GM21526 (cell line): Measurements from ENCODE around the gene WDFY4.

ENCODE experiments used
- ATAC-seq: cut with Tn5 transposase; IDR thresholded peaks from one replicate; pipeline ENCODE4 v1.9.1; 2021; ENCODE audit warnings: moderate library complexity; ENCODE audit not compliant: unreplicated experiment, low FRiP score

WDFY4 gene

DNA sequence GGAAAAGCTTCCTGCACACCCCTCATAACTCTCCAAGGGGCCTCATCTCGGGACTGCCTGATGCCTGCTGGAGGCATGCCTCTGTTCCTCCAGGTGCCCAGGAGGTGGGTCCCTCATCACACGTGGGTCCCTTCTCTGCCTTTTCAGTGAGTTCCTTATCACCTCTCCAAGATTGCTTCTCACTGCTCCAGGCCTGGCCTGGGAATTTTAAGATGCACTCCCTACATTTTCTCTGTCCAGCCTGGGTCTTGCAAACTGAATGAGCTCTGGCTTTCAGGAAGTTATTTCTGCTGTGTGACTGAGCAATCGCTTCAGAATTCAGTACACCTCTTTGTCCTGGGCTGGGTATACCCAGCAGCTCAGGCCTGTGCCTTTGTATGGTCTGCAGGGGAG lies 211.1 kb downstream of the WDFY4 start:
- ATAC-seq = no peak

GRCh38 chr10:48896756-48897440 lies 212.2 kb downstream of the WDFY4 start:
- no peak for ATAC-seq

GRCh38 chr10:48897441-48897790 lies 212.7 kb downstream of the WDFY4 start:
- ATAC-seq = no peak

DNA sequence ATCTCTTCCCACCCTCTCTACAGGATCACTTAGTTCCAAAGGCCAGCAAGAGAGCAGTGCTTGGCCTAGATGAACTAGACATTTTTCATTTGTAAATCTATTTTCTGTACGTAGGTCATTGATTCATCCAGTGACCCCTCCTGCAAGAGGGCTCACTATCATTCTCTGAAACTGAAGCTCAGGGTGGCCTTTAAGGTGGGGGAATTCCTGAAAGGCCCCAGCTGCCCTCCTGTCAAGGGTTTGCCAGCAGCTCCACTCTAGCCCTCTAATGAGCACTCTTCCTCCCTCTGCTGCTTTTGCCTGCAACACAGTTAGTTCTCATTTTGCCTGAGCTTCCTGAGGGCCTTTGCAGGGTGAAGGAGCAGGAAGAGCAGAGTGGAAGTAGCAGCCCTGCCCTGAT lies 213.8 kb downstream of the WDFY4 start:
- no peak for ATAC-seq

GRCh38 chr10:48899781-48900180 lies 215.1 kb downstream of the WDFY4 start:
- ATAC-seq = no peak

DNA sequence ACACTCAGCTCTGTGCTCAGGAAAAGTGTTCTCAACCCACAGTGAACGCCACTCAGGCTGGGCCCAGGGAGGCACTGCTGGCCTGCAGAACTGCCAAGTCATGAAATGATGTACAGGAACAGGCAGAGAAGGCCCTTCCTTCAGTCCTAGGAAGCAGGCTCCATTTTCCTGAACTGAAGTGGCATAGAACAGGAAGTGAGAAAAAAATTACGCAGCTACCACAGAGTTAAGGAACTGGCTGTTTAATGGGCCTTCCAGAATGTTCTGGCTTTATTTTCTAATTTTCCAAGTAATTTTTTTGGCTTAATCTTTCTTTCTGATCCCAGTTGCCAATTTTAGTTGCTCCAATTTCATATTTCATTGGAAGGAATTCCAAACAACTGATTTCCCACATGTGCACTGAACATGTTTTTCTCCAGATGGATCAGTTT lies 215.7 kb downstream of the WDFY4 start:
- no peak for ATAC-seq

- ATAC-seq = no peak
Measured at GRCh38 chr10:48901319-48901718, 216.6 kb downstream of the WDFY4 start.

- ATAC-seq = no peak
Measured at GRCh38 chr10:48902096-48902495, 217.4 kb downstream of the WDFY4 start.

GRCh38 chr10:48903151-48903550 lies 218.5 kb downstream of the WDFY4 start:
- no peak for ATAC-seq

- no peak for ATAC-seq
Measured at GRCh38 chr10:48904861-48905260, 220.2 kb downstream of the WDFY4 start.

- no peak for ATAC-seq
Measured at GRCh38 chr10:48905311-48905710, 220.6 kb downstream of the WDFY4 start.

DNA sequence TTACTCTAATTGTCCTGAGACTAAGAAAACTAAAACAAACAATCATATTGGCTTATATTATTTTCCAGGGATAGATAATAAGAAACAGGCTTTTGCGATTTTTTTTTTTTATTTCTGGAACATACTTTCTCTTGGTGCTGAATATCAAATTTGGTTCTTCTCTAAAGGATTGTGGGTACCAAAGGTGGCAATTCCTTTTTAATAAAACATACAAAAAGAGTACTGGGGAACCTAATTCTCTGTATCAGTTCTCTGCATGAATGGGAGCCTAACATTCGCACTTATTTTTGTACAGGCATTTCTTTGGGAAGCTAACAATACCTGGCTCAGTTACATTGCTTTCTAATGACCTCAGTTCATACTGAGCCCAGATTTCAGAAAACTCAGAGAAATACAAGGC lies 222.2 kb downstream of the WDFY4 start:
- ATAC-seq = no peak

DNA sequence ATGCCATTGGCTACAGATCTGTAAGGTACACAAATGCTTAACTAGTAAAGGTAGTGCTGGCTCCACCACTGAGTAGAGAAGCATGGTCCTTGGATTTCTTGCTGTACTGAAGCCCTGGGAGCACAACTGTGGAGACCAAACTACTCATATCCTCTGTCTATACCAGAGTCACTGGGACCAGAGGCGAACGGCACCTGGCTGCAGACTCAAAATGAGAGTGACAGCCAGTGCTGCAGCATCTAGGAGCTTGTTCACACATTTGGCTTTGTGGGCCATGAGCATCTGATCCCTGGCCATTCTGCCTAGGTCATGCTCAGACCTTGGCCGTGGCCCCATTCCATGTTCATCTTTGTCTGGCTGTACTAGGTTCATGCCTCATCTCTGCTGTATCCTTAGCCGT lies 223.1 kb downstream of the WDFY4 start:
- no peak for ATAC-seq

DNA sequence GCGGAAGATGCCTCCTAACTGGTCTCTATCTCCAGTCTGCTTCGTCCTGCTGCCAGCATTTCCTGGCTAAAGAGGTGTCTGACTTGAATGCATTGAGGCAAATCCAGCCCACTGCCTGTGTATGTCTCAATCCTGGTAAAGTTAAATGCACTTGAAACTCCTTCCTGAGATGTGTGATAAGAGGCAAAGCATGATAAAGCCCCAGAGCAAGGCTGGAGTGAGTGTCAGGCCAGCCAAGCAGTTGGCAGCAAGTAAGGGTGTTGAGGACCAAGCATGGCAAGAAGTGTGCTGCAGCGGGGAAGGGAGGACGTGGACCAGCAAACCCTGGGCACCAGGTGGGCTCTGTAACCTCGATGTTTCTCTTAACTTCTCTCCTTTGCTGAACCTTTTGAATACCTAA lies 225.9 kb downstream of the WDFY4 start:
- ATAC-seq = no peak

DNA sequence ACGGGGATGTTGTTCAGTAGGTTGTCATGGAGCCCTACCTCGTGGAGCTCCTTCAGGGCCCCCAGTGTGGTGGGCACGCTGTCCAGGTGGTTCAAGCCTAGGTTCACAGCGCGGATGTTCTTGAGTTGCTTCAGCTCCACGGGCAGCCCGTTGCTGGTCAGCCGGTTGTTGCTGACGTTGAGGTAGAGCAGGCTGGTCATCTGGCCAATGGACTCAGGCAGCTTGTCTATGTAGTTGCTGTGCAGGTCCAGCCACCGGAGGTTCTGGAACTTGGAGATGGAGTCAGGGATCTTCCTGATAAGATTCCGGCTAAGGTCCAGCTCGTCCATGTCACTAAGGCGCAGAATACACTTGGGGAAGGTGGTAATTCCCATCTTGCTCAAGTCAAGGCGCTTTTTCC lies 229.0 kb downstream of the WDFY4 start:
- ATAC-seq = no peak

GRCh38 chr10:48923748-48924147 lies 239.1 kb downstream of the WDFY4 start:
- ATAC-seq = no peak

GRCh38 chr10:48924988-48925387 lies 240.3 kb downstream of the WDFY4 start:
- ATAC-seq = no peak

GRCh38 chr10:48926255-48926654 lies 241.6 kb downstream of the WDFY4 start:
- no peak for ATAC-seq

DNA sequence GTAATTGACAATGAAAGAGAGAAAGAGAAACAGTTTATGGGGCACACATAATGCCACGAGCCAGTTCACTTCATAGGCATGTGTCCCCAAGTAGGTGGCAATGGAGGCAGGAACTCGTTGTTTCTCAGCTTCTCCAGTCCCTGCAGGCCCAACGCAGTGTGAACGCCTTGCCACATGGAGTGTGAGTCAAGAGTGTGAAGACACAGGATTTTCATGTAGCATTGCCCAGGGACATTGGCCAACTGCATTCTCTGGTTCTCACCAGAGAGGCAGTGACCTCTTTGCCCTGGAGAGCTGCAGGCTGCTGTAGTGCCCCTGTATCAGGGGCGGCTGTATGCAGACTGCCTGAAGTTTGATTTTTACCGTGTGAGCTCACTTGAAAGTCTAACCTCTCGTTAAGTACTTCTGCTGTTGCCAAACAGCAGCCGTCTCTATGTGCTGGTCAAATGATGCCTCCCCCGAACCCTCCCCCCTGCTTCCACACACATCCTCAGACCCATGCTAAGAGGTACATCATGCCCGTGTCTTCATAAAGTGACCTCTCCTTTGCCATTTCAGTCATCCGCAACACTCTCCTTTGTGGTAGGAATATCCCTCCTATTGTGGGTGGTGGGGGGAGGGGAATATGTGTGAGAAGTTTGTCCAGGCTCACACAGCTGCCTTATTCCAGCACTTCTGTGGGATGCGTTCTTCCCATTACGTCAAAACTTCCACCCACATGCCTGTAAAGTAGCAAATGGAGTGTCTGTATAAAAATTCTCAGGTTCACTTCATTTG lies 242.3 kb downstream of the WDFY4 start:
- no peak for ATAC-seq

- no peak for ATAC-seq
Measured at GRCh38 chr10:48929413-48929990, 244.8 kb downstream of the WDFY4 start.

GRCh38 chr10:48931188-48931587 lies 246.5 kb downstream of the WDFY4 start:
- ATAC-seq = no peak
